ENCODE measurements around the gene RTL3. TPM values are rescaled to one million over a fixed set of nuclear protein-coding genes. Genes with fewer than 3 reads are reported as not detected.

The RTL3 gene
- total and polyA plus RNA-seq, 2 of the 4 experiments (the other 2 are of a cell fraction) = 1.1 TPM

DNA sequence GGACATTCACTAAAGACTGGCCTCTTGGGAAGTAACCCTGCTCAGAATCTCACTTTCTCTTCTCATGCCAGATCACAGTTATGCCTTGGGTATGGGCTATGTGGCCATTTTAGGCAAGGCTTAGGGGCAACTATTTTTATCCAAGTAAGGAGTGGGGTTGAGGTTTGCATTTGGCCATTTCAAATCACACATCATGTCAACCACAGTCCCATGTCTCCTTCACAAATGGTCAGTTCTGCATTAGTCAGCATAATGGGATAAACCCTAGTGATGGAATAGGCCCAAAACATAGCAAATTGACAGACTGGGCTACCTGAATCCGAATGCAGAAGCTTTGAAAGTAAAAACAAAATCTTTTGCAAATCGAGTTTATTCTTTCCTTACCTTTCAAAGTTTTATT, 827 bp upstream of the RTL3 start:
- H3K4me1 ChIP-seq (ENCODE audit: control insufficient read depth, insufficient read depth, low read length) = peaks cover 3% of the 10 kb centered on the region
- WGBS, 2 experiments (ENCODE audit: extremely low coverage in 2 of 2, insufficient read length in 1 of 2) = no CpG with 5 or more reads among the region's 2 CpGs
- H2BK5ac ChIP-seq (ENCODE audit: low read depth, low read length, poor library complexity, severe bottlenecking) = peak overlapping the region; percentile 32
- H3K56ac ChIP-seq (ENCODE audit: extremely low read depth, insufficient read depth, low read length) = no peak overlapping the region
- no peak overlapping the region; the same call in 1 of the 2 replicates for H3K14ac ChIP-seq (replicated peaks; ENCODE audit: low read depth, low read length)
- peak overlapping the region; percentile 54; the same call in 1 of the 2 replicates for H3K18ac ChIP-seq (ENCODE audit: low read depth, low read length)
- H3K4me2 ChIP-seq (ENCODE audit: low read depth, low read length) = no peak overlapping the region
- H3K4ac ChIP-seq (ENCODE audit: low read depth, low read length) = peak overlapping the region; percentile 73
- H3K27me3 ChIP-seq (ENCODE audit: control insufficient read depth, insufficient read depth, low read length) = no peaks in the 10 kb centered on the region; the same call in 1 of the 2 replicates
- TF ChIP-seq MAFK (IDR thresholded peaks at IDR 0.05; ENCODE audit: low read depth, low read length) = peak; percentile 83
- TF ChIP-seq, protein P1, sequence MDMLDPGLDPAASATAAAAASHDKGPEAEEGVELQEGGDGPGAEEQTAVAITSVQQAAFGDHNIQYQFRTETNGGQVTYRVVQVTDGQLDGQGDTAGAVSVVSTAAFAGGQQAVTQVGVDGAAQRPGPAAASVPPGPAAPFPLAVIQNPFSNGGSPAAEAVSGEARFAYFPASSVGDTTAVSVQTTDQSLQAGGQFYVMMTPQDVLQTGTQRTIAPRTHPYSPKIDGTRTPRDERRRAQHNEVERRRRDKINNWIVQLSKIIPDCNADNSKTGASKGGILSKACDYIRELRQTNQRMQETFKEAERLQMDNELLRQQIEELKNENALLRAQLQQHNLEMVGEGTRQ (IDR thresholded peaks at IDR 0.05; ENCODE audit: low read depth, low read length) = no peak
- H3K4me3 ChIP-seq (ENCODE audit: insufficient read depth, low read depth, low read length) = no peak overlapping the region
- ChIA-PET CTCF (no interaction called here), POLR2A (ENCODE audit: unreplicated experiment) (no interaction called here)
- H2AK5ac ChIP-seq (ENCODE audit: low read depth, low read length) = peak overlapping the region; percentile 5; the same call in 1 of the 2 replicates
- H3K9me3 ChIP-seq (ENCODE audit: control insufficient read depth, insufficient read depth, low read length) = no peaks in the 10 kb centered on the region
- no TSS peak for BruUV-seq (replicated peaks)
- dilution Hi-C loops (cut with HindIII; ENCODE audit: low sequenced_read_pairs, unreplicated experiment) (no loop called here), intact Hi-C loops (cut with micrococcal nuclease) (loop anchor here (10.0 kb wide), 1 partner anchor 55 kb away; no protein-coding TSS in a partner anchor), in situ Hi-C loops (cut with MboI; ENCODE audit: low sequenced_read_pairs) (no loop called here)
- no peaks in the 10 kb centered on the region for H4K20me1 ChIP-seq (ENCODE audit: insufficient read depth, low read length)
- H2AFZ ChIP-seq (replicated peaks; ENCODE audit: low read length, poor library complexity) = no peak overlapping the region
- H3K36me3 ChIP-seq (ENCODE audit: control insufficient read depth, insufficient read depth, low read length) = no peaks in the 10 kb centered on the region
- peaks cover 4% of the 10 kb centered on the region; the same call in 1 of the 2 replicates for H3K9me1 ChIP-seq (ENCODE audit: insufficient read depth, low read length)
- H3K27ac ChIP-seq (ENCODE audit: insufficient read depth, low read length) = no peak overlapping the region
- H4K5ac ChIP-seq (ENCODE audit: low read depth, low read length) = no peak overlapping the region
- peak overlapping the region; percentile 49; the same call in 1 of the 3 replicates for H2BK15ac ChIP-seq (ENCODE audit: low read depth, low read length)
- ATAC-seq (ENCODE audit: low read depth) = no peak
- no peaks in the 10 kb centered on the region for H3K79me1 ChIP-seq (ENCODE audit: low read depth in 1 of 2, low read length in 2 of 2)
- peak overlapping the region in 1 of 2 experiments; percentile 9; a peak in 1 of 4 replicates for H4K8ac ChIP-seq (ENCODE audit: low read depth in 2 of 2, low read length in 2 of 2)
- H2BK20ac ChIP-seq (ENCODE audit: low read depth, low read length) = peak overlapping the region; percentile 72; the same call in 1 of the 2 replicates
- peak overlapping the region; percentile 72 for H2BK120ac ChIP-seq (ENCODE audit: low read depth, low read length)
- H3K23ac ChIP-seq (ENCODE audit: low read depth, low read length) = 0 out of 2 replicates have a peak overlapping the region, but pooled peaks have one; percentile 3
- H2AK9ac ChIP-seq (replicated peaks; ENCODE audit: low read depth, low read length, poor library complexity) = no peak overlapping the region
- no peak for DNase-seq
- H3K9ac ChIP-seq (ENCODE audit: low read depth, low read length) = no peak overlapping the region
- H4K91ac ChIP-seq (ENCODE audit: insufficient read depth, low read depth, low read length) = peak overlapping the region; percentile 50

Data from IMR-90 (cell line).